GM19324 (cell line): ENCODE data around the gene PPP1R15B.
"Not testable (repeated sequence)": the region's sequence is repeated elsewhere in the genome, so short reads cannot be mapped to it uniquely, and the experiment has no call there.

Source experiments
- ATAC-seq: cut with Tn5 transposase; IDR thresholded peaks from one replicate; pipeline ENCODE4 v1.9.1; 2021; ENCODE audit warnings: mild to moderate bottlenecking, moderate library complexity; ENCODE audit not compliant: unreplicated experiment, low FRiP score

Gene PPP1R15B

DNA sequence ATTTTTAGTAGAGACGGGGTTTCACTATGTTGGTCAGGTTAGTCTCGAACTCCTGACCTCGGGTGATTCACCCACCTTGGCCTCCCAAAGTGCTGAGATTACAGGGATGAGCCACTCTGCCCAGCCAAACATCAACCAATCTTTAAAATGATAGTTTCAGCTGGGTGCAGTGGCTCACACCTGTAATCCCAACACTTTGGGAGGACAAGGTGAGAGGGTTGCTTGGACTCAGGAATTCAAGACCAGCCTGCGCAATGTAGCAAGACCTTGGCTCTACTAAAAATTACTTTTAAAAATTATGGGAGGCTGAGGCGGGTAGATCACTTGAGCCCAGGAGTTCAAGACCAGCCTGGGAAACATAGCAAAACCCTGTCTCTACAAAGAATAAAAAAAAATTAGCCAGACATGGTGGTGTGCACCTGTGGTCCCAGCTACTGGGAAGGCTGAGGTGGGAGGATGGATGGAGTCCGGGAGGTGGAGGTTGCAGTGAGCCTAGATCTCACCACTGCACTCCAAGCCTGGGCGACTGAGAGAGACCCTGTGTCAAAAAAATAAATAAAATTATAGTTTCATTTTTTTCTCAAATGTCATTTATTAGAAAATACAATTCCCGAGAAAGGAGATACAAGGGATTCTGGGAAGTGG lies 10.6 kb upstream of the PPP1R15B start:
- ATAC-seq = not testable (repeated sequence)

DNA sequence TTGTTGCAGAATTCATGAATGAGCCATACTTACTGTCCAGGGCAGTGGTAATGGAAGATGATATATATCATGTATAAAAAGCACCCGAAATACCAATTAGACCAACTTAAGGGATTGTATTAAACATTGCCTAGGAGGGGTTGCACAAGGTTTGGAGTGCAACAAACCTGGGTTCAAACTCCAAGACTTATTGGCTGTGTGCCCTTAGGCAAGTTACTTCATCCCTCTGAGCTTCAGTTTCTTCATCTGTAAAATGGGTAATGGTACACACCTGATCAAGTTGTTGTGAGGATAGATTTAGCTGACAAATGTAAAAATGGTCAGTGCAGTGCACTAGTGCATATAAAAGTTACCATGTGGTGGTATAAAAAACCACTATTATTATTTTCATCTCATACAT lies 9.8 kb upstream of the PPP1R15B start:
- ATAC-seq = no peak

DNA sequence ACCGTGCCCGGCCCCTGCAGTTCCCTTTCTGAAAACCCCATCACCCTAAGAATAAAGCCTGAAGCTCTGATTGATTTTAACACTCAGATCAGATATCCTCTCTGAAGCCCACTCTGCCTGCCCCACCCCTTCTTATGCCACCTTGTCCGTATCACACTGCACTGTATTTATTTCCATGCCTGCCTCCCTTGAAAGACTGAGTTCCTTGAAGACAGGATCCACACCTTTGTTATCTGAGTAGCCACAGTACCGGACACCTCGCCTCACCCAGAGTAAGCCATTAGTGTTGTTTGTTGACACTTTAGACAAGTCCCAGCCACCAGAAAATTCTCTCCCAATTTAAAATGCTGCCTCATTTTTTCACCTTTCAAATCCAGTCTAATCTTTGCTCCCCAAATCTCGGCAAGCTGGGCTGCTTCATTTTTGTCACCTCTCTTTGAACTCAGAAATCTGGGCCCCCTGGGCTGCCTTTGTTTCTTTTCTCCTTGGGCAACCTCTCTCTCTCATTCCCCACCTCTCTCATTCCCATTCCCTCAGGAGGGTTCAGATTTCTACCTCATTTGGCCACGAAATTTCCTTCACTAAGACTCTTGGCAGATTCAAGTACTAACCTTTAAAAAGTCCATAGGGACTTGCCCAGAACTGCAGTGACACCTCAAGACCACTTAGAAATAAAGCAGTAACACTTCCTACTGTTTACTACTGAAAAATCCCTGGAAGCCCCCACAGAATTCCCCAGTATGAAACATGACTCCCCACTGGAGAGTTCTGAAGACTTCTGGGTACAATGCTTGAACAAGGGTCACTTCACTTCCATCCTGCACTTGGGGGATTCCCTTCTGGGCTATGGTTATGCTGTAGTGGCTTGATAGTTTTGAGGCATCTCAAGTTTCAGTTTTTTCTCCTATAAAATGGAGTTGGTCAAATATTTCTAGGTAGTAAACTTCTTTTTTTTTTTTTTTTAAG lies 8.7 kb upstream of the PPP1R15B start:
- no peak for ATAC-seq

DNA sequence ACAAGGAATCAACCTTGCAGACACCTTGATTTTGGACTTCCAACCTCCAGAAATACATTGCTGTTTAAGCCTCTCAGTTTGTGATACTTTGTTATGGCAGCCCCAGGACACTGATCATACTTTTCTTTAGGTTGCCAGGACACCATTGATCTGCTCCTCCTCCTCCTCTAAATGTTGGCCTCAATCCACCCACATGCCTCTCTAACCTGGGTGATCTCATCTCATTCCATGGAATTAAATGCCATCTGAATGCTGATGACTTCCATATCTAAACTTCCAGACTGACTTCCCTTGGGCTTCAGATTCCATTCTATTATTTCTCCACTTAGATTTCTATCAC lies 7.4 kb upstream of the PPP1R15B start:
- ATAC-seq = no peak

DNA sequence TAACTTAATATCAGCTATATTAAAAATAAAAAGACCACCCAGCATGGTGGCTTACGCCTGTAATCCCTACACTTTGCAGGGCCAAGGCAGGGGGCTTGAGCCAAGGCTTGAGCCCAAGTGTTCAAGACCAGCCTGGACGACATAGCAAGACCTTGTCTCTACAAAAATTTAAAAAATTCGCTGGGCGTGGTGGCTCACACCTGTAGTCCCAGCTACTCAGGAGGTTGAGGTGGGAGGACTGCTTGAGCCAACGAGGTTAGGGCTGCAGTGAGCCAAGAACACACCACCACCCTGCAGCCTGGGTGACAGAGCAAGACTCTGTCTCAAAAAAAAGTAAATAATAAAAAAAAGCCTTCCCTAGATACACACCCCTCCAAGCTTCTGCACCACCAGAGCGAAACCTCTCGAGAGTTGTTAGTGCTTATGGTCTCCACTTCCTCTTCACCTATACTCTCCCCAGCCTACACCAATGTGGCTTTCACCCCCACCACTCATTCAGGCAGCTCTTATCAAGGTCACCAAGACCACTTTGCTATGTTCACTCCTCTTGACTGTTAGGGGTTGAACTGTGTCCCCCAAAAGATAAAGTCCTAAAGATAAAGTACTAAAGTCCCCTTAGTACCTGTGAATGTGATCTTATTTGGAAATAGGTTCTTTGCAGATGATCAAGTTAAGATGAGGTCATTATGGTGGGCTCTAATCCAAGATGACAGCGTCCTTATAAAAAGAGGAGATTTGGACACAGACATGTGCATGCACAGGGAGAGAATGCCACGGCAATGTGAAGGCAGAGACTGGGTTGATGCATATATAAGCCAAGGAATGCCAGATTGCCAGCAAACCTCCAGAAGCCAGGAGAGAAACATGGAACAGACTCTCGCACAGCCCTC lies 6.8 kb upstream of the PPP1R15B start:
- ATAC-seq = no peak

DNA sequence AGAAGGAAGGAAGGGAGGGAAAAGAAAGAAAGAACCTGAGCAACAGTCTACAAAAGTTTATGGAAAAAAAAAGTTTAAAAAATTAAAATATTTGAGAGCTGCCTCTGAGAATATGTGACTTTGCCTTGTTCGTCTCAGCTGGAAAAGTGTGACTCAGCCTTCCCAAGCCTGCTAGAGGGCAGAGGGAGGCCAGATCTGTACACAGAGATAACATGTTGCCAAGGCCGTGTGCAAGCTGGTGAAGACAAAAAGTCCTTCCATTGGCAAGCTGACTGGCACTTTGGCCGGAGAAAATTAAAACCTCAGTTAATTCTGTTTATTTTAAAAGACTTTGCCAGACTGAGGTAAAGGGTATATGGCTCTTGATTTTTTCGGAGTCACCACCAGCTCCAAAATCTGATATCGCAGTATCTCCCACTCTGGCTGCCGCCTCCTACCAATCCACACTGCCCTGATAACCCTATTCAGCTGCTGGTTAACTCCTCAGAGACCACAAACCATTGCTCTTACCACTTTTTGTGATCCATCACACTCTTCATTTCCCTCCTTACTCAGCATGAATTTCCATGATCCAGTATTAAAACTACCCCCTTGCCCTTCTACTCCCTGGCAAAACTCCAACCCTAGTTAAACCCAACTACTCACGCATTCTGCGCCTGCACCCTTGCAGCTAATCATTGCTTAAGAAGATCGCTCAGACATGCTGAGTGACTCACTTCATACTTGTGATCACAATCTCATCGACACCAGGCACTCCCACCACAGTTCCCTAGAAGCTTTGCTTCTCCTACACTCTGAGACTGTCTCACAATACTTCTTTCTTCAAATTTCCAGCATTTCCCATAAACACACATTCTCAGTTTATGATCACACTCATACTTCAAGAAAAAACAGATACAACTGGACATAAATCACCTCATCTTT lies 5.7 kb upstream of the PPP1R15B start:
- no peak for ATAC-seq

DNA sequence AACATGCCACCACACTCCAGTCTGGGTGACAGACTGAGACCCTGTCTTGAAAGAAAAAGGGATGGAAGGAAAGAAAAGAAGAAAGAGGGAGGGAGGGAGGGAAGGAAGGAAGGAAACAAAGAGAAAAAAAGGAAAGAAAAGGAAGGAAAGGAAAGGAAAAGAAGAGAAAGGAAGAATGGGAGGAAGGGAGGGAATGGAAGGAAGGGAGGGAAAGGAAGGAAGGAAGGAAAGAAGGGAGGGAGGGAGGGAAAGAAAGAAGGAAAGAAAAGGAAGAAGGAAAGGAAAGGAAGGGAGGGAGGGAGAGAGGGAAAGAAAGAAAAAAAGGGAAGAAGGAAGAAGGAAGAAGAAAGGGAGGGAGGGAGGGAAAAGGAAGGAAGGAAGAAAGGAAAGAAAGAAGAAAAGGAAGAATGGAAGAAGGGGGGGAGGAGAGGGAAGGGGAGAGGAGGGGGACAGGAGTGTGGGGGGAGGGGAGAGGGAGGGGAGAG lies 5.0 kb upstream of the PPP1R15B start:
- ATAC-seq = no peak

DNA sequence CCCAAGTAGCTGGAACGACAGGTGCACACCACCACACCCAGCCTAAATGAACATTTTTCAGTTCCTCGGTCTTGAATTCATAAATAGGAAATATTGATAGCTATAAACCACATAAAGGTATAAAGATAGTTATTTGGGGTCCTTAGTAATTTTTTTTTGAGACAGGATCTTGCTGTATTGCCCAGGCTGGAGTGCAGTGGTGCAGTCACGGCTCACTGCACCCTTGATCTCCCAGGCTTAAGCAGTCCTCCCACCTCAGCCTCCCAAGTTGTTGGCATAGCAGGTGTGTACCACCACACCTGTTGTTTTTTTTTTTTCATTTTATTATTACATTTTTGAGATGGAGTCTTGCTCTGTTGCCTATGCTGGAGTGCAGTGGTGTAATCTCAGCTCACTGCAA lies 3.7 kb upstream of the PPP1R15B start:
- no peak for ATAC-seq

DNA sequence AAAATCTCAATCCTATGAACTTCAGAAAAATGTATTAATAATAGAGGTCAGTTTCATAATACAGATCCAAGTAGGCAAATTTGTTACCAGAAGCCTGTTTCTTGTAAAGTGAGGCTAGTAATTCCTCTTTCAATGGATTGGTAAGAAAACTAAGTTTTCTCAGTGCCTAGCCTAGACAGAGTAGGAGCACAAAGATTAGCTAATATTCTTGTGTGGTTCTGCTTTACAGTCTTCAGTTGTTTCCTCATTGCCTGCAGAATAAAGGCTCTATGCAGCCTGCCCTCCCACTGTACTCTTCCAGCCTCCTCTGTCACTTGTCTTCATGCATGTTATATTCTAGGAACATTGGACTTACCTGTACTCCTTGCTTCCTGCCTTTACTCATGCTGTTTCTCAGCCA lies 2.4 kb upstream of the PPP1R15B start:
- no peak for ATAC-seq

DNA sequence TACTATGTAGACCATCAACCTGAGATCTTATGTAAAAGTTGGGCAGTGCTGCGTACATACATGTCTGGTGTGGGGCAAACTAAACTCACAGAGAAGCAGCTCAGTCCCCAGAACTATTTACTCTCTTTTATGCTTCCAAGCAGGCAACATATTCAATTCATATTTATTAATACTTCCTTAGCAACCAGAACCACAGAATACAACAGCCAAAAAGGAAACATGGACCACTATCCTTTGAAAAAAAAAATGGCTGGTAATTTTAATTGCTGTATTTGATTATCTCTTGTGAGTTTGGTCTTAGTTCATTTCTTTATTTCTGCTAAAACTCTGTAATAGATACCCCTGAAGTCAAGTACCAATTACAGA lies 1.5 kb upstream of the PPP1R15B start:
- ATAC-seq = no peak

DNA sequence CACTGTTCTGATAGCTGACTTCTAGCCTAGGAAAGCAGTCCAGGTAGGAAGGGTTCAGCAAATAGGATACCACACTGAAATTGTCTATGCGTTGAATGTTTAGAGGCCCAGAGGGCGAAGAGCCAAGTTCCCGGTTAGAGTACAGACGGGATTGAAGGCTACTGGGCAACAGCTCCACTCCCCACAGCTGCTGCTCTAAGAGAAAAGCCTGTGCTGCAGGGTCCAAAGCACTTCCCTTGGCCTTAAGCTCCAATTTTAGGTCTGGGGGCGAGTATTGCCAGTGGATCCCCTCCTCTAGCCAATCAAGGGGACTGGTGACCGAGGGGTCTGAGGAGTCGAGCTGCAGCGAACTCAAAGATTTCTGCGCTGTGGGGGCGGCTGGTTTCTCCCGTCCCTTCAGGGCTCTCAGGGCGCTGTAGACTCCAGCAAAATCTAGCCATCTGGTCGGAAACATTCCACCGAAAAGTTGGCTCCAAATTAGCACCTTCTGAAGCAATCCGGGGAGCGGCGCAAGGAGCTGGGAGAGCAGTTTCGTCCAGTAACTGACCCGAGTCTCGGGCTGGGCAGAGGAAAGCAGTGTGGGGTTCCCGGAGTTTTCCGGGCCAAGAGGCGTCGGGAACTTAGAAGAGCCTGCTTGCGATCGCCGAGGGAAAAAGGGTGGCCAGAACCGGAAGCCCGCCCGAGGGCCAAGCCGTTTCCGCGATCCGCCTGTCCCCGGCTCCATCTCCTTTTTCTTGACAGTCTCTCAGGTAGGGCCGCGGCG lies 748 bp downstream of the PPP1R15B start:
- ATAC-seq = peak; percentile 28

DNA sequence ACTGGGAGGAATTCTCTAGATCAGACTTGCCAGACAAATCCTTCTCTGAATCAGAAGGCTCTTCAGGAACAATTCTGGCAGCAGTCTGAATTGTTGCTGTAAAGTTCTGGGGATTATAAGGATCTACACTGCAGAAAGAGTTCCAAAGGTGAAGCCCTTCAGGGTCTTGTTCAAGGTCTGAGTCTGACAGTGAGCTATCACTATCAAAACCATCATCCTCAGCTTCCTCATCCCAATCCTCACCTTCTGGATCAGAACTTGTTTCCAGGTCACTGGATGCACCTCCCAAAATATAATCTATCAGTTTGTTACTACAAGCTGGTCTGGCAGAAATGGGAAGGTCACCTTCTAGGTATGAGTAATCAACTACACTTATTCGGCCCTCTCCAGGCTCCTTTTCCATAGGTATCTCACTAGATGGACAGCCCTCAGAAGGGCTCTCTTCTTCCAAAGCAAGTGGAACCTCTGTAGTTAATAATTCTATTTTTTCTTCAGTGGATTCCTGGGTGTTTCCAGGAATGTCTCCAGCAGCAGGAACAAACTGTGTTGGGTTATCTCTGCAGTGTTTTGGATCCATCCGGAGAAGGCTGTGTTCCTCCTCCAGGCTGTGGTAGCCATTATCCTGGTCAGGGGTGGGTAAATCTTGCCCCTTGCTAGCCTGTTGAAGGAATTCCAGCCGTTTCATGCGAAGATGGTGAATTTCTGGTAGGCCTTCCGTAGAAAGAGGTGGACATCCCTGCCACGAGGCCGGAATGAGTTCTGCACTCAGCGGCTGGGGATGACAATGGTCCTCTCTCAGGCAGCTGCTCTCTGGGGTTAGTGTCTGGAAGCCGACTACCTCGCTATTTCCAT lies 1.6 kb downstream of the PPP1R15B start:
- no peak for ATAC-seq

DNA sequence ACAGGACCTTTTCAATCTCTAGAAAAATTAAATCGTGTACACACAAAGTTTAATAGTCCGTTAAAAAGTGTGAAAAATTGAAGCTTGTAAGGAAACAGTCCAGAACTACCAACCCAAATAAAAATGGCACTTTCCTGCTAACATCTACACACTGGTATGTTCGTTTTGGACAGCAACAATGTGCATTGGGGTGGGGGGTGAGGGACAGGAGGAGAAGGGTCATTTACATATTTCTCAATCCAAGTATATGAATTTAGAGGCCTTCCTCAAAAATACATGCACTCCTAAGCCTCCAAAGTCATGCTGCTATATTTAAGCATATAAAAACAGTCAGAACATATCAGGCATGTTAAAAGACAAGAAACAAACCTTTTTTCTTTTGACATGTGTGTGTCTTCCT lies 2.5 kb downstream of the PPP1R15B start:
- no peak for ATAC-seq

DNA sequence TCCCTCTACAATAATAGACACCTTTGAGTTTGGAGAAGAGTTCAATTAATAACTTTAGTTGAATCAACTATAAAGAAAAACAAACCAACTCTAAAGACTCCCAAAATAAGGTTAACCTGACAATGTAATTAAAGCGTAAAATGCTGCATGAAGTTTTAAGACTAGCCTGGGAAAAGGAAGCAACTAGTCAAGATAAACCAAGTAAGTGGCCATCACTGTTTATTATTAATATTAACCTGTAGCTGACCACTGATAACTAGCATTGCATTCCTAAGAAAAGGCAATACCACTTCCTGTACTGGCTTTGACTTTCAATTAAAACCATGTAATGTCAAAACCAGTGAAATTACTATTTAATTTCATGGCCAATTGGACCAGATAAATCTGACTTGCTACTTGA lies 3.0 kb downstream of the PPP1R15B start:
- ATAC-seq = no peak

DNA sequence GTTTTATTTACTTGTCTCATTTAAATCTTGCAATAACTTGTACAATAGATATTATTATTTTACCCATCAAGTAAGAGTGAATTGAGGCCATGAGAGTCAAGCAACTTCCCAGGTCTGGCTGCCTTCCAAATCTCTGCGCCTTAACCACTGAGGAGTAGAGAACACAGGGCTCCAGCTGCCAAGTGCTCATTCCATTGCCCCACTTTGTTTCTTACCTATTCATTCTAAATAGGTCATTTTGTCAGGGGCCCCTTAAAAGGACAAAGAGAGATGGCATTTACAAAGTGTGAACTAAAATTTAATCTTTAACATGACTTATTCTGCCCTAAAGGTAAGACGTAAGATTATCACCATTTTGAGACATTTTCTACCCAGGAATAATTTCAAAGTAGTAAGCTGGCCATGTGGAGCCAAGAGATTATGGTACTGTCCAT lies 3.5 kb downstream of the PPP1R15B start:
- ATAC-seq = no peak

DNA sequence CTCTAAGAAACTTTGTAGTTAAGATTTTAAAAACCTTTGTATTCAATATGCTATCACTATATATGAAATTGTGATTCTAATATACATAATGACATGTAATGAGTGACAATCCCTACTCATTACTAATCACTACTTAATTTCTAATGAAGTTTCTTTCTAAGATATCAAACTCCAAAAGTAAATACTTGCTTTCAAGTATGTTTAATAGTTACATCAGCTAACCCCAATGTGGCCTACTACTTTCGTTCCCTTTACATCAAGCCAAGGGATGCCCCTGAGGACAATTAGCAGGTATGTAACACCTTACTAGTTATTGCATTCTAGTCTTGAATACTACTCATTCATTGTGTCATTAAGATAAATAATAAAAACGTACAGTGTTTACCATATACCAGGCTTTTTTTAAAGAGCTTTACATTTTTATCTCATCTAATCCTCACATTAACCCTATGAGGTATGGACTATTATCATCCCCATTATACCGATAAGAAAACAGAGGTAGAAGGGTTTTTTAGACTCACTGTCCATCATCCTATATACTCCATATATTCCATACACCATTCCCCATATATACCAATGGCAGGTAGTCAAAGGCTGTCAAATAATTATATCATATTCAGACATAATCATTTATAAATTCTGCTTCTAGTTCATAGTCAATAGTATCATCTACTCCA lies 4.2 kb downstream of the PPP1R15B start:
- no peak for ATAC-seq

DNA sequence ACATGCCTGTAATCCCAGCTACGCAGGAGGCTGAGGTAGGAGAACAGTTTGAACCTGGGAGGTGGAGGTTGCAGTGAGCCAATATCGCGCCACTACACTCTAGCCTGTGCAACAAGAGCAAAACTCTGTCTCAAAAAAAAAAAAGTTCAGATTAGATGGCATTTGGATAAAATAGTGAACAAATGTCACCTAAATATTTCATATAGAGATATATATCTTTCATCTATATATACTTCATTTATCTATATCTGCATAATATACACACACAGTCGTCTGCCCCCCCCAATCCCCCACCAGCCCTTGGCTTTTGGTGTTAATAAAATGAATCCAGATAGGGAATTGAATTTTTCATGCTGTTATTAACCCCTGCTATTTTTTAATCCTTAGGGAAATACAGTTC lies 5.0 kb downstream of the PPP1R15B start:
- ATAC-seq = no peak

DNA sequence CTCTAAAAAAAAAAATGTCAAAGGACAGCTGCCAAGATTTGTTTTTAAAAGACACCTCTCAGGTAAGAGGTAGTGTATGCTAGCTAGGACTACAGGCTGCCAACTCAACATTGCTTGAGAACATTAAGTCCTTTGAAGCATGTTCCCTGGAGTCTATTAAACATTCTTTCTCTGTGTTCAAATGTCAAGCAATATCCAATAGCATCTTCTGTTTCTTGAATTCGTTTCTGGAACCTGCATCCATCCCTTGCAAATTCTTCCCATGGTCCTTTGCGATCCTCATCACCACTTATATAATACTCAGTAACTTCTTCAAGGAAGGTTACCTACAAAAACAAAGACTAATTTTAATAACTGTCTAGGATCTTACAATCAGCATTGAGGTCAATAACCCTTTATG lies 5.6 kb downstream of the PPP1R15B start:
- no peak for ATAC-seq
